Panc1 (cell line): ENCODE measurements around the gene TMEM87B. TPM values are rescaled to one million over a fixed set of nuclear protein-coding genes. Genes with fewer than 3 reads are reported as not detected.
A peak's percentile ranks its signal among the peaks of the same experiment; 100 is the strongest.

Experiments used
- ATAC-seq: fragments of 200-7000 bp; cut with Tn5 transposase; 2 replicates; pipeline ENCODE4 v1.9.1; 2020; ENCODE audit warnings: mild to moderate bottlenecking, moderate library complexity
- BruUV-seq: library from RNA; stranded (reverse); fragments of 400-500 nt; replicated peaks from 2 replicates; lab custom pipeline; 2021; lab: Mats Ljungman, UMichigan
- CTCF ChIA-PET: fragments of 300-600 bp; sonication (Branson Sonifier 250); formaldehyde crosslinking; loops from one replicate; lab custom pipeline; 2022; ENCODE audit warnings: antibody characterized with exemption; lab: Charles Lee
- POLR2A ChIA-PET: fragments of 300-600 bp; sonication (Branson Sonifier 250); formaldehyde crosslinking; loops from one replicate; lab custom pipeline; 2022; ENCODE audit warnings: antibody characterized with exemption; lab: Charles Lee
- DNase-seq: peaks from one replicate; pipeline ENCODE4 v3.0.0-alpha.2; 2010; ENCODE audit warnings: low read depth, low spot score
- H3K27ac ChIP-seq: 2 replicates; pipeline ENCODE4 v1.5.1; 2011; ENCODE audit warnings: mild to moderate bottlenecking, low read length, inconsistent platforms
- H3K27me3 ChIP-seq: fragments of 200-500 bp; sonication (Bioruptor generic); 2 replicates; pipeline ENCODE4 v1.6.0; 2014; ENCODE audit warnings: low read length, inconsistent platforms; ENCODE audit not compliant: control insufficient read depth, insufficient read depth
- H3K36me3 ChIP-seq: fragments of 200-500 bp; sonication (Bioruptor generic); 2 replicates; pipeline ENCODE4 v1.5.1; 2014; ENCODE audit warnings: inconsistent platforms, mild to moderate bottlenecking, low read length, moderate library complexity; ENCODE audit not compliant: control insufficient read depth, insufficient read depth
- H3K4me1 ChIP-seq: 2 replicates; pipeline ENCODE4 v1.5.1; 2011; ENCODE audit warnings: inconsistent platforms, mild to moderate bottlenecking, low read length, moderate library complexity; ENCODE audit not compliant: control insufficient read depth, insufficient read depth
- H3K4me3 ChIP-seq, 2 experiments: 2 replicates each; pipeline ENCODE4 v1.5.1; 2011 to 2012; ENCODE audit warnings: low read depth in 2 of 2, low read length in 2 of 2, mild to moderate bottlenecking in 2 of 2, inconsistent platforms in 1 of 2, moderate library complexity in 1 of 2
- H3K9me3 ChIP-seq: fragments of 200-500 bp; sonication (Bioruptor generic); 2 replicates; pipeline ENCODE4 v1.5.1; 2014; ENCODE audit warnings: low read depth, mild to moderate bottlenecking, inconsistent platforms, low read length, moderate library complexity; ENCODE audit not compliant: control insufficient read depth, insufficient read depth
- POLR2AphosphoS5 ChIP-seq: IDR thresholded peaks from 2 replicates; pipeline ENCODE4 v1.6.1; 2012; ENCODE audit warnings: mild to moderate bottlenecking, low read depth, low read length, moderate library complexity
- SIN3A ChIP-seq: IDR thresholded peaks from 2 replicates; pipeline ENCODE4 v1.6.1; 2012; ENCODE audit warnings: low read depth, mild to moderate bottlenecking, low read length, moderate library complexity, borderline replicate concordance; ENCODE audit not compliant: insufficient read depth
- TCF7L2 ChIP-seq: IDR thresholded peaks from 2 replicates; pipeline ENCODE4 v1.6.1; 2011; ENCODE audit warnings: mild to moderate bottlenecking, low read depth, low read length, inconsistent platforms
- in situ Hi-C: cut with HindIII; loops from 2 replicates; pipeline ENCODE4 v1.10.0; 2016; ENCODE audit warnings: low sequenced_read_pairs, low pct_unique_long_range_greater_than_20kb
- intact Hi-C: fragments of 100-400 bp; cut with micrococcal nuclease; formaldehyde crosslinking; loops from one replicate; pipeline ENCODE4 v1.10.0; 2022; ENCODE audit not compliant: unreplicated experiment
- total RNA-seq: library from RNA; stranded (reverse); gene quantifications from one replicate; pipeline ENCODE4 v1.2.1, GENCODE V29; 2021; ENCODE audit not compliant: unreplicated experiment
- TF ChIP-seq, protein P1 (sequence below): fragments of 450-650 bp; IDR thresholded peaks from 2 replicates; pipeline ENCODE4 v1.5.1; 2017; ENCODE audit warnings: mild to moderate bottlenecking
- TF ChIP-seq, protein P2 (sequence below), 2 experiments: IDR thresholded peaks; 2 replicates each; pipeline ENCODE4 v1.6.1; 2011 to 2012; ENCODE audit warnings: low read depth in 2 of 2, control low read depth in 1 of 2, low read length in 1 of 2, mild to moderate bottlenecking in 1 of 2, moderate library complexity in 1 of 2; ENCODE audit not compliant: insufficient read depth in 1 of 2

The TMEM87B gene
- total RNA-seq, 1 experiment from 2014 or later = 22.8 TPM

DNA sequence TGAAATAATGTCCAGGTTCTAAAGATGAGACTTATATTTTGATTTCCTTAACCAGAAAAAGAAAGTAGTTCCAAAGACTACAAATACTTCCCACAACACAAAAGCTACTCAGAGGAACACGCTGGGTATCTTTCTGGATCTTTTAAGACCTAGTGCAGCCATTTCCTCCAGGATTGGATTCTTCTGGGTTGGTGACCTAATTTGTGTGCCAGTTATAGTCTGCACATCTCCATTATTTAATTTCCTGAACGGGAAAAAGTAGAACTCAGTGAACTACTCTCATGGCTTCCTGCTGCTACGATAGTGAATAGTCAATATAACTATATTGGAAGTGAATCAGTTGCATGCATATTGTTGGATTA is 1.5 kb downstream of the TMEM87B start:
- H3K4me1 ChIP-seq = peaks cover 14% of the 10 kb centered on the region
- in situ Hi-C loops (no loop called here), intact Hi-C loops (no loop called here)
- peaks cover 2% of the 10 kb centered on the region for H3K36me3 ChIP-seq
- TF ChIP-seq SIN3A (no peak), TCF7L2 (no peak), POLR2AphosphoS5 (no peak)
- TF ChIP-seq, protein P1, sequence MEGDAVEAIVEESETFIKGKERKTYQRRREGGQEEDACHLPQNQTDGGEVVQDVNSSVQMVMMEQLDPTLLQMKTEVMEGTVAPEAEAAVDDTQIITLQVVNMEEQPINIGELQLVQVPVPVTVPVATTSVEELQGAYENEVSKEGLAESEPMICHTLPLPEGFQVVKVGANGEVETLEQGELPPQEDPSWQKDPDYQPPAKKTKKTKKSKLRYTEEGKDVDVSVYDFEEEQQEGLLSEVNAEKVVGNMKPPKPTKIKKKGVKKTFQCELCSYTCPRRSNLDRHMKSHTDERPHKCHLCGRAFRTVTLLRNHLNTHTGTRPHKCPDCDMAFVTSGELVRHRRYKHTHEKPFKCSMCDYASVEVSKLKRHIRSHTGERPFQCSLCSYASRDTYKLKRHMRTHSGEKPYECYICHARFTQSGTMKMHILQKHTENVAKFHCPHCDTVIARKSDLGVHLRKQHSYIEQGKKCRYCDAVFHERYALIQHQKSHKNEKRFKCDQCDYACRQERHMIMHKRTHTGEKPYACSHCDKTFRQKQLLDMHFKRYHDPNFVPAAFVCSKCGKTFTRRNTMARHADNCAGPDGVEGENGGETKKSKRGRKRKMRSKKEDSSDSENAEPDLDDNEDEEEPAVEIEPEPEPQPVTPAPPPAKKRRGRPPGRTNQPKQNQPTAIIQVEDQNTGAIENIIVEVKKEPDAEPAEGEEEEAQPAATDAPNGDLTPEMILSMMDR = no peak
- TF ChIP-seq, protein P2, sequence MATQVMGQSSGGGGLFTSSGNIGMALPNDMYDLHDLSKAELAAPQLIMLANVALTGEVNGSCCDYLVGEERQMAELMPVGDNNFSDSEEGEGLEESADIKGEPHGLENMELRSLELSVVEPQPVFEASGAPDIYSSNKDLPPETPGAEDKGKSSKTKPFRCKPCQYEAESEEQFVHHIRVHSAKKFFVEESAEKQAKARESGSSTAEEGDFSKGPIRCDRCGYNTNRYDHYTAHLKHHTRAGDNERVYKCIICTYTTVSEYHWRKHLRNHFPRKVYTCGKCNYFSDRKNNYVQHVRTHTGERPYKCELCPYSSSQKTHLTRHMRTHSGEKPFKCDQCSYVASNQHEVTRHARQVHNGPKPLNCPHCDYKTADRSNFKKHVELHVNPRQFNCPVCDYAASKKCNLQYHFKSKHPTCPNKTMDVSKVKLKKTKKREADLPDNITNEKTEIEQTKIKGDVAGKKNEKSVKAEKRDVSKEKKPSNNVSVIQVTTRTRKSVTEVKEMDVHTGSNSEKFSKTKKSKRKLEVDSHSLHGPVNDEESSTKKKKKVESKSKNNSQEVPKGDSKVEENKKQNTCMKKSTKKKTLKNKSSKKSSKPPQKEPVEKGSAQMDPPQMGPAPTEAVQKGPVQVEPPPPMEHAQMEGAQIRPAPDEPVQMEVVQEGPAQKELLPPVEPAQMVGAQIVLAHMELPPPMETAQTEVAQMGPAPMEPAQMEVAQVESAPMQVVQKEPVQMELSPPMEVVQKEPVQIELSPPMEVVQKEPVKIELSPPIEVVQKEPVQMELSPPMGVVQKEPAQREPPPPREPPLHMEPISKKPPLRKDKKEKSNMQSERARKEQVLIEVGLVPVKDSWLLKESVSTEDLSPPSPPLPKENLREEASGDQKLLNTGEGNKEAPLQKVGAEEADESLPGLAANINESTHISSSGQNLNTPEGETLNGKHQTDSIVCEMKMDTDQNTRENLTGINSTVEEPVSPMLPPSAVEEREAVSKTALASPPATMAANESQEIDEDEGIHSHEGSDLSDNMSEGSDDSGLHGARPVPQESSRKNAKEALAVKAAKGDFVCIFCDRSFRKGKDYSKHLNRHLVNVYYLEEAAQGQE (IDR thresholded peaks at IDR 0.05; ENCODE audit: insufficient read depth in 1 of 2, low read depth in 2 of 2, low read length in 1 of 2) = no peak
- ATAC-seq = no peak
- H3K9me3 ChIP-seq = no peaks in the 10 kb centered on the region
- H3K27ac ChIP-seq = peak overlapping the region; percentile 81
- H3K4me3 ChIP-seq = peak overlapping the region; percentile 82 to 92
- DNase-seq = no peak
- H3K27me3 ChIP-seq = no peaks in the 10 kb centered on the region
- CTCF ChIA-PET = no interaction called here
- BruUV-seq = TSS peak; percentile 73
- POLR2A ChIA-PET = no interaction called here

GRCh38 chr2:112059671-112060070 is 4.6 kb downstream of the TMEM87B start:
- H3K4me3 ChIP-seq = no peak overlapping the region
- peaks cover 9% of the 10 kb centered on the region for H3K36me3 ChIP-seq
- ATAC-seq (no peak), DNase-seq (no peak)
- H3K9me3 ChIP-seq = no peaks in the 10 kb centered on the region
- H3K27me3 ChIP-seq = no peaks in the 10 kb centered on the region
- POLR2A ChIA-PET = no interaction called here
- TF ChIP-seq, protein P2 (IDR thresholded peaks at IDR 0.05; ENCODE audit: insufficient read depth in 1 of 2, low read depth in 2 of 2, low read length in 1 of 2) = no peak
- TF ChIP-seq POLR2AphosphoS5 (no peak), TCF7L2 (no peak), SIN3A (no peak)
- TF ChIP-seq, protein P1 = no peak
- peaks cover 8% of the 10 kb centered on the region for H3K4me1 ChIP-seq
- no peak overlapping the region for H3K27ac ChIP-seq
- CTCF ChIA-PET = no interaction called here
- intact Hi-C loops (no loop called here), in situ Hi-C loops (no loop called here)
- BruUV-seq = no TSS peak
